ENCODE results near the gene SFSWAP. TPM values are rescaled to one million over a fixed set of nuclear protein-coding genes. Genes with fewer than 3 reads are reported as not detected.
"Not testable (repeated sequence)": the region's sequence is repeated elsewhere in the genome, so short reads cannot be mapped to it uniquely, and the experiment has no call there.

The SFSWAP gene
- total RNA-seq, 1 donor from 2014 or later = 83.3 TPM

DNA sequence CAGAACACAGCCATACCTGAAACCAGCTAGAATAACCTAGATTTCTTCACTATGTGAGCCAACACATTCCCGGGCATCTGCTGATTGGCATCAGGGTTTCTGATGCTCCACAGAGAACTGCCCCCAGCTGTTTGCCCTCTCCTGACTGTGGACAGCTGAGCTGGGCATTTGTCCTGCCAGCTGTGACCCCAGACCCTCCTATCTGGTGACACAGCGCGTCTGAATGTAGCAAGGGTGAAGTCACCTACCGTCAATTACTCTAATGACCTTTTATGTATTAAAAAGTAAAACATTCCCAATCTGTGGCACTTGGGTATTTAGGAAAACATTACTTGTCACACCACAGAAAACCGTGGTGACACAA lies 29.7 kb upstream of the SFSWAP start:
- TF ChIP-seq, protein P1, sequence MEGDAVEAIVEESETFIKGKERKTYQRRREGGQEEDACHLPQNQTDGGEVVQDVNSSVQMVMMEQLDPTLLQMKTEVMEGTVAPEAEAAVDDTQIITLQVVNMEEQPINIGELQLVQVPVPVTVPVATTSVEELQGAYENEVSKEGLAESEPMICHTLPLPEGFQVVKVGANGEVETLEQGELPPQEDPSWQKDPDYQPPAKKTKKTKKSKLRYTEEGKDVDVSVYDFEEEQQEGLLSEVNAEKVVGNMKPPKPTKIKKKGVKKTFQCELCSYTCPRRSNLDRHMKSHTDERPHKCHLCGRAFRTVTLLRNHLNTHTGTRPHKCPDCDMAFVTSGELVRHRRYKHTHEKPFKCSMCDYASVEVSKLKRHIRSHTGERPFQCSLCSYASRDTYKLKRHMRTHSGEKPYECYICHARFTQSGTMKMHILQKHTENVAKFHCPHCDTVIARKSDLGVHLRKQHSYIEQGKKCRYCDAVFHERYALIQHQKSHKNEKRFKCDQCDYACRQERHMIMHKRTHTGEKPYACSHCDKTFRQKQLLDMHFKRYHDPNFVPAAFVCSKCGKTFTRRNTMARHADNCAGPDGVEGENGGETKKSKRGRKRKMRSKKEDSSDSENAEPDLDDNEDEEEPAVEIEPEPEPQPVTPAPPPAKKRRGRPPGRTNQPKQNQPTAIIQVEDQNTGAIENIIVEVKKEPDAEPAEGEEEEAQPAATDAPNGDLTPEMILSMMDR (conservative IDR thresholded peaks at IDR 0.05) = no peak
- Mint-ChIP-seq H3K27me3 (ENCODE audit: low read depth) (peaks cover 17% of the 10 kb centered on the region), H3K4me3 (no peak overlapping the region), H3K9me3 (peaks cover 6% of the 10 kb centered on the region), H3K4me1 (peaks cover 28% of the 10 kb centered on the region), H3K36me3 (ENCODE audit: low read depth) (no peaks in the 10 kb centered on the region), H3K27ac (ENCODE audit: unreplicated experiment) (peak overlapping the region; percentile 88)
- no peak for DNase-seq (ENCODE audit: low read depth, low spot score)

- H3K9me3 Mint-ChIP-seq; H3K27ac Mint-ChIP-seq (ENCODE audit: unreplicated experiment); H3K4me3 Mint-ChIP-seq; H3K36me3 Mint-ChIP-seq (ENCODE audit: low read depth): not testable (repeated sequence)
- DNase-seq (ENCODE audit: low read depth, low spot score) = peak; percentile 36
- H3K4me1 Mint-ChIP-seq = peaks cover 22% of the 10 kb centered on the region
- H3K27me3 Mint-ChIP-seq (ENCODE audit: low read depth) = peaks cover 17% of the 10 kb centered on the region
Observed at GRCh38 chr12:131681746-131682509, 29.0 kb upstream of the SFSWAP start.

DNA sequence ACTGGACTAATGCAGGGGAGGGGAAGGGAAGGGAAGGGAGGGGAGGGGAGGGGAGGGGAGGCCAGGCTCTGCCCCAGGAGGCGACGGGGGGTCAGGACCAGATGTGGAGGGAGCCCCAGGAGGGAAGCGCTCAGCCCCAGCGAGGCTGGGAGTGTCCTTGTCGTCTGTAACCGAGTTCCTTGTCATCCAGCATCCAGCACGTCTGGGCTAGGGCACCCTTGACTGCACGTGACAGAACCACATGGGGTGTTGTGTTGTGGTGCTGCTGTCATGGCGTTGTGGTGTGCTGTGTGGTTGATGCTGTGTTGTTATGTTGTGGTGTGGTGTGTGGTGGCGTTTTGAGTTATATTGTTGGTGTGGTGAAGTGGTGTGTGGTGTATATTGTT lies 28.4 kb upstream of the SFSWAP start:
- Mint-ChIP-seq H3K27me3 (ENCODE audit: low read depth) (peaks cover 18% of the 10 kb centered on the region), H3K9me3 (peaks cover 3% of the 10 kb centered on the region), H3K36me3 (ENCODE audit: low read depth) (no peaks in the 10 kb centered on the region), H3K27ac (ENCODE audit: unreplicated experiment) (no peak overlapping the region), H3K4me3 (no peak overlapping the region), H3K4me1 (peaks cover 22% of the 10 kb centered on the region)
- DNase-seq (ENCODE audit: low read depth, low spot score) = no peak
- TF ChIP-seq, protein P1 (conservative IDR thresholded peaks at IDR 0.05) = no peak

DNA sequence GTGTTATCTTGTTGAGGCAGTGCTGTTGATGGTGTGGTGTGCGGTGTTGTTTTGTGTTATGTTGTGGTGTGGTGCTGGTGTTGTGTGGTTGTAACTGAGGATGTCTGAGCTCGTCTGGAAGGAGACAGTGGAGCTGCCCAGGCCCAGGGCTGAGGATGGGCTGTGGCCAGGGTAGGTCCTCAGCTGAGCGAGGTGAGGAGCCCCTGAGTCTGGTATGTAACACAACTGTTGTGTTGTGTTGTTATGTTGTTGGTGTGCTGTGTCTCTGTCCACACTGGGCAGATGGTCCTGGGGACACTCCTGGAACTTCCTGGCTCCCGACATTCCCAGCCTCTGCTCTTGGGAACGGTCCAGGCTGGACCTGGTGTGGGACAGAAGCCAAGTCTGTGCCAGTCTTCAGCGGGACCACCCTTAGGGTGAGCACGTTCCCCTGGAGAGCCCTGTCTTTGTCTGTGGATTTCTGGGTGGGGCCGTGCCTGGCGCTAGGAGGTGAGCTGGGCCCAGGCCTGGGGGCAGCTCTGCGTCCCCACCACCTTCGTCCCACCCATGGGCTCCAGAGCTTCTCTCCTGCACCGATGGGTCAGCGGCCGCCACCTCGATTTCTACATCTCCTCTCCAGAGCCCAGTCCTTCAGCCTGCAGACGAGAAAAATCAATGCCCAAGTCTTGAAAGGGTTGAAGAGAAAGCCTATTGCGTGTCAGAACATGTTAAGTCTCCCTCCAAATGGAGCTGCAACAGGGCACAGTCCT lies 27.4 kb upstream of the SFSWAP start:
- Mint-ChIP-seq H3K27ac (ENCODE audit: unreplicated experiment) (peak overlapping the region; percentile 1), H3K27me3 (ENCODE audit: low read depth) (peaks cover 24% of the 10 kb centered on the region), H3K4me1 (peaks cover 28% of the 10 kb centered on the region), H3K36me3 (ENCODE audit: low read depth) (peaks cover 5% of the 10 kb centered on the region), H3K9me3 (peaks cover 9% of the 10 kb centered on the region), H3K4me3 (no peak overlapping the region)
- TF ChIP-seq, protein P1 (conservative IDR thresholded peaks at IDR 0.05) = no peak
- DNase-seq (ENCODE audit: low read depth, low spot score) = no peak

- TF ChIP-seq, protein P1 (conservative IDR thresholded peaks at IDR 0.05) = no peak
- peaks cover 24% of the 10 kb centered on the region for H3K27me3 Mint-ChIP-seq (ENCODE audit: low read depth)
- no peak overlapping the region for H3K4me3 Mint-ChIP-seq
- no peak for DNase-seq (ENCODE audit: low read depth, low spot score)
- no peak overlapping the region for H3K27ac Mint-ChIP-seq (ENCODE audit: unreplicated experiment)
- peaks cover 28% of the 10 kb centered on the region for H3K4me1 Mint-ChIP-seq
- peaks cover 5% of the 10 kb centered on the region for H3K36me3 Mint-ChIP-seq (ENCODE audit: low read depth)
- H3K9me3 Mint-ChIP-seq = peaks cover 9% of the 10 kb centered on the region
Observed at GRCh38 chr12:131684015-131684725, 26.7 kb upstream of the SFSWAP start.

Measured in neural crest cell (in vitro differentiated cells).